Large intestine (tissue), 3 donors: ENCODE data around the gene ITGB5. TPM values are rescaled to one million over a fixed set of nuclear protein-coding genes. Genes with fewer than 3 reads are reported as not detected.
A peak's percentile ranks its signal among the peaks of the same experiment; 100 is the strongest.

Source experiments
- DNase-seq, 2 donors: peaks; one replicate each; pipeline versions ENCODE4 v3.0.0 to v3.0.0-alpha.2; 2013
- H3K27ac ChIP-seq: one replicate; pipeline ENCODE4 v1.5.1; 2013; ENCODE audit warnings: low read length
- H3K27me3 ChIP-seq: 2 replicates; pipeline ENCODE4 v1.6.1; 2013; ENCODE audit warnings: low read length; ENCODE audit not compliant: control insufficient read depth, insufficient read depth
- H3K36me3 ChIP-seq: 2 replicates; pipeline ENCODE4 v1.6.1; 2013; ENCODE audit warnings: low read length; ENCODE audit not compliant: control insufficient read depth, insufficient read depth
- H3K4me1 ChIP-seq: one replicate; pipeline ENCODE4 v1.6.1; 2013; ENCODE audit warnings: low read length; ENCODE audit not compliant: control insufficient read depth, insufficient read depth
- H3K4me3 ChIP-seq: one replicate; pipeline ENCODE4 v1.5.1; 2013; ENCODE audit warnings: low read length
- H3K9me3 ChIP-seq: one replicate; pipeline ENCODE4 v1.6.1; 2013; ENCODE audit warnings: mild to moderate bottlenecking, low read depth, low read length, moderate library complexity; ENCODE audit not compliant: control insufficient read depth
- WGBS: methylation state at CpG from one replicate; pipeline ENCODE4 v1.1.5; 2013; ENCODE audit warnings: low lambda C conversion rate; ENCODE audit not compliant: insufficient coverage; 5-methylcytosine and 5-hydroxymethylcytosine counted together
- polyA plus RNA-seq: library from polyadenylated mRNA; unstranded; fragments of 120-200 nt; gene quantifications from one replicate; pipeline ENCODE4 v1.2.1, GENCODE V29; 2013

The ITGB5 gene
- polyA plus RNA-seq, 1 donor, result 60.9 TPM

- Histone ChIP-seq H3K9me3 (no peaks in the 10 kb centered on the region), H3K36me3 (peaks cover 35% of the 10 kb centered on the region), H3K4me1 (no peaks in the 10 kb centered on the region), H3K27ac (no peak overlapping the region), H3K4me3 (no peak overlapping the region), H3K27me3 (no peaks in the 10 kb centered on the region)
- DNase-seq, result no peak
- no CpG with 5 or more reads among the region's 6 CpGs for WGBS
Observed at GRCh38 chr3:124850212-124850611, 37.0 kb downstream of the ITGB5 start.

GRCh38 chr3:124848300-124848699 is 38.9 kb downstream of the ITGB5 start:
- Histone ChIP-seq H3K27ac (no peak overlapping the region), H3K4me3 (no peak overlapping the region), H3K36me3 (peaks cover 33% of the 10 kb centered on the region), H3K4me1 (no peaks in the 10 kb centered on the region), H3K27me3 (no peaks in the 10 kb centered on the region), H3K9me3 (no peaks in the 10 kb centered on the region)
- WGBS, result no CpG with 5 or more reads among the region's 9 CpGs
- no peak for DNase-seq

GRCh38 chr3:124847863-124848262 is 39.3 kb downstream of the ITGB5 start:
- WGBS, result 80% methylated on average over 1 of the region's 2 CpGs
- Histone ChIP-seq H3K36me3 (peaks cover 37% of the 10 kb centered on the region), H3K4me3 (no peak overlapping the region), H3K4me1 (no peaks in the 10 kb centered on the region), H3K9me3 (no peaks in the 10 kb centered on the region), H3K27me3 (no peaks in the 10 kb centered on the region), H3K27ac (no peak overlapping the region)
- DNase-seq, result no peak

- Histone ChIP-seq H3K4me1 (no peaks in the 10 kb centered on the region), H3K27me3 (no peaks in the 10 kb centered on the region), H3K4me3 (no peak overlapping the region), H3K36me3 (peaks cover 44% of the 10 kb centered on the region), H3K27ac (no peak overlapping the region), H3K9me3 (no peaks in the 10 kb centered on the region)
- no CpG with 5 or more reads among the region's 1 CpG for WGBS
- DNase-seq, result no peak
Observed at GRCh38 chr3:124847051-124847450, 40.1 kb downstream of the ITGB5 start.

- Histone ChIP-seq H3K9me3 (no peaks in the 10 kb centered on the region), H3K27me3 (no peaks in the 10 kb centered on the region)
- 33% methylated on average over 1 of the region's 2 CpGs for WGBS
Observed at GRCh38 chr3:124846189-124846588, 41.0 kb downstream of the ITGB5 start.

GRCh38 chr3:124845406-124845805 is 41.8 kb downstream of the ITGB5 start:
- no peaks in the 10 kb centered on the region for H3K27me3 ChIP-seq
- DNase-seq, result no peak
- no peak overlapping the region for H3K27ac ChIP-seq
- no peaks in the 10 kb centered on the region for H3K9me3 ChIP-seq
- H3K36me3 ChIP-seq, result peaks cover 55% of the 10 kb centered on the region
- H3K4me1 ChIP-seq, result peaks cover under 1% of the 10 kb centered on the region
- H3K4me3 ChIP-seq, result no peak overlapping the region
- 40% methylated on average over 1 of the region's 5 CpGs for WGBS

More at GRCh38 chr3:124846189-124846588, 41.0 kb downstream of the ITGB5 start:
- DNase-seq, result no peak
- Histone ChIP-seq H3K4me1 (no peaks in the 10 kb centered on the region), H3K27ac (no peak overlapping the region), H3K36me3 (peaks cover 52% of the 10 kb centered on the region), H3K4me3 (no peak overlapping the region)

- H3K9me3 ChIP-seq, result no peaks in the 10 kb centered on the region
- no peak for DNase-seq
- no peaks in the 10 kb centered on the region for H3K27me3 ChIP-seq
- no peak overlapping the region for H3K4me3 ChIP-seq
- no peak overlapping the region for H3K27ac ChIP-seq
- H3K4me1 ChIP-seq, result peaks cover 16% of the 10 kb centered on the region
- H3K36me3 ChIP-seq, result peaks cover 53% of the 10 kb centered on the region
- WGBS, result 87% methylated on average over 2 of the region's 5 CpGs
Observed at GRCh38 chr3:124843506-124844177, 43.5 kb downstream of the ITGB5 start.

GRCh38 chr3:124843047-124843446 is 44.1 kb downstream of the ITGB5 start:
- Histone ChIP-seq H3K27me3 (no peaks in the 10 kb centered on the region), H3K27ac (no peak overlapping the region), H3K4me1 (peaks cover 22% of the 10 kb centered on the region), H3K36me3 (peaks cover 48% of the 10 kb centered on the region), H3K9me3 (no peaks in the 10 kb centered on the region), H3K4me3 (no peak overlapping the region)
- DNase-seq, result no peak
- WGBS, result no CpG with 5 or more reads among the region's 4 CpGs

GRCh38 chr3:124841517-124841916 is 45.6 kb downstream of the ITGB5 start:
- Histone ChIP-seq H3K9me3 (no peaks in the 10 kb centered on the region), H3K36me3 (peaks cover 36% of the 10 kb centered on the region), H3K27me3 (no peaks in the 10 kb centered on the region), H3K4me3 (no peak overlapping the region), H3K27ac (no peak overlapping the region), H3K4me1 (peaks cover 36% of the 10 kb centered on the region)
- no peak for DNase-seq
- WGBS, result 60% methylated on average over 1 of the region's 2 CpGs

GRCh38 chr3:124840331-124840730 is 46.8 kb downstream of the ITGB5 start:
- Histone ChIP-seq H3K9me3 (no peaks in the 10 kb centered on the region), H3K36me3 (peaks cover 26% of the 10 kb centered on the region), H3K27ac (peak overlapping the region; percentile 93), H3K27me3 (no peaks in the 10 kb centered on the region), H3K4me3 (no peak overlapping the region), H3K4me1 (peaks cover 48% of the 10 kb centered on the region)
- 50% methylated on average over 1 of the region's 2 CpGs for WGBS
- DNase-seq, result no peak

GRCh38 chr3:124839896-124840295 is 47.3 kb downstream of the ITGB5 start:
- H3K27ac ChIP-seq, result peak overlapping the region; percentile 93
- no peaks in the 10 kb centered on the region for H3K27me3 ChIP-seq
- no peak for DNase-seq
- H3K4me1 ChIP-seq, result peaks cover 52% of the 10 kb centered on the region
- no peaks in the 10 kb centered on the region for H3K9me3 ChIP-seq
- no peak overlapping the region for H3K4me3 ChIP-seq
- H3K36me3 ChIP-seq, result peaks cover 25% of the 10 kb centered on the region
